AG09319 (cell line): ENCODE data around the gene LAMA2.

ENCODE experiments used
- DNase-seq: peaks from one replicate; pipeline ENCODE4 v3.0.0-alpha.2; 2010; ENCODE audit warnings: low read depth; ENCODE audit errors: extremely low read depth
- TF ChIP-seq, protein P1 (sequence below): IDR thresholded peaks from 2 replicates; pipeline ENCODE4 v1.5.1; 2011; ENCODE audit warnings: low read depth, mild to moderate bottlenecking, inconsistent platforms, low read length, moderate library complexity

Gene LAMA2

DNA sequence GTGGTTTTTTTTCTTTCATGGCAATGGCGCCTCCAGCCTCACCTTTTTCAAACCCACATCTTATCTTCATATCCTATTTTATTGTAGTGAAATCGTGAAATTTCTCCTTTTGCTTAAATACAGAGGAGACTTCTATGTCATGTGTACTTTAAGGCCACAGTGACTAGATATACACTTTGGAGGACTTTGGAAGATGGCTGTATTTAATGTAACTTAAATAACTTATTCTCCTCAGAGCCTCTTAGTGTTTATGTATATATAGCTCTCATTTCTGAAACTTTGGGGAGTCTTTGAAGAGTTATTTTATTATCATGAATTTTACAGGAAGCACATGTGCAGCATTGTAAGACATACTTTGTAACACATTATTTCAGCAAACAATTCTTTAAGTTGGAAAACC lies 968 bp downstream of the LAMA2 start:
- TF ChIP-seq, protein P1, sequence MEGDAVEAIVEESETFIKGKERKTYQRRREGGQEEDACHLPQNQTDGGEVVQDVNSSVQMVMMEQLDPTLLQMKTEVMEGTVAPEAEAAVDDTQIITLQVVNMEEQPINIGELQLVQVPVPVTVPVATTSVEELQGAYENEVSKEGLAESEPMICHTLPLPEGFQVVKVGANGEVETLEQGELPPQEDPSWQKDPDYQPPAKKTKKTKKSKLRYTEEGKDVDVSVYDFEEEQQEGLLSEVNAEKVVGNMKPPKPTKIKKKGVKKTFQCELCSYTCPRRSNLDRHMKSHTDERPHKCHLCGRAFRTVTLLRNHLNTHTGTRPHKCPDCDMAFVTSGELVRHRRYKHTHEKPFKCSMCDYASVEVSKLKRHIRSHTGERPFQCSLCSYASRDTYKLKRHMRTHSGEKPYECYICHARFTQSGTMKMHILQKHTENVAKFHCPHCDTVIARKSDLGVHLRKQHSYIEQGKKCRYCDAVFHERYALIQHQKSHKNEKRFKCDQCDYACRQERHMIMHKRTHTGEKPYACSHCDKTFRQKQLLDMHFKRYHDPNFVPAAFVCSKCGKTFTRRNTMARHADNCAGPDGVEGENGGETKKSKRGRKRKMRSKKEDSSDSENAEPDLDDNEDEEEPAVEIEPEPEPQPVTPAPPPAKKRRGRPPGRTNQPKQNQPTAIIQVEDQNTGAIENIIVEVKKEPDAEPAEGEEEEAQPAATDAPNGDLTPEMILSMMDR = no peak
- DNase-seq = no peak

DNA sequence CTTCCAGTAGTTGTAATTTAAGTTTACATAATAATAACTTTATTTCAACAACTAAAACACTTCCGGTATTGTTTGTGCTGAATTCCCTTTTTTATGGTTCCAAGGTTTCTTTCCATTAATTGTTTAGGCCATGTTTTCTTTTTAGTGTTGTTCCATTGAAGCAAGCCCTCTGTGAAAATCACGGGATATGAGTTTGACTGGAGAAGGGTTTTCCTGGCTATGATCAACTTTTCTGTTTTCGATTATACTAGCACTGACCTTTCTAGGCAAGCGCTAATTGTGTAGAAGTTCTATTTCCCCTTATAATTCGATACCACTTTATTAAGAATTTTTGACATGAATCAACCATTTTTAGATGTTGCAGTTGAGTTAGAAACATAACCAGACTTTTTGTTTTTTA lies 2.4 kb downstream of the LAMA2 start:
- TF ChIP-seq, protein P1 = no peak
- no peak for DNase-seq

- TF ChIP-seq, protein P1 = no peak
- no peak for DNase-seq
Observed at GRCh38 chr6:128886706-128887105, 3.8 kb downstream of the LAMA2 start.

- no peak for DNase-seq
- TF ChIP-seq, protein P1 = no peak
Observed at GRCh38 chr6:128888444-128889175, 5.7 kb downstream of the LAMA2 start.

DNA sequence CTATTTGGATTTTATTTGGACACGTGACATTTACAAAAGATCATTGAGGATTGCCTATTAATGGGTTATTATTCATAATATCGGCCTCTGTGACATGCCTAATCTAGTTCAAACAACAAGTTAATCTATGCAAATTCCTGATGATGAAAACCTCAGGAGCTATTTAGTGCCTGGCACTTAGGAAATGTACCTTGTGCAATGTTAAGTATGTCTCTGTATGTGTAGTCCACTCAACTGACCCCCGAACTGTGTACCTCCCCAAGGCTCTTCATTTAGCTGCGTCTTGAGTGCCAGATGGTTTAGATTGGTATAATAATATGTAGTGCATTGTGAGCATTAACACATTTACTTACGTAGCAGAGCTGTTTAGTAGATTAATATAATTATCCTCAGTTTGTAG lies 6.9 kb downstream of the LAMA2 start:
- DNase-seq = no peak
- TF ChIP-seq, protein P1 = no peak

DNA sequence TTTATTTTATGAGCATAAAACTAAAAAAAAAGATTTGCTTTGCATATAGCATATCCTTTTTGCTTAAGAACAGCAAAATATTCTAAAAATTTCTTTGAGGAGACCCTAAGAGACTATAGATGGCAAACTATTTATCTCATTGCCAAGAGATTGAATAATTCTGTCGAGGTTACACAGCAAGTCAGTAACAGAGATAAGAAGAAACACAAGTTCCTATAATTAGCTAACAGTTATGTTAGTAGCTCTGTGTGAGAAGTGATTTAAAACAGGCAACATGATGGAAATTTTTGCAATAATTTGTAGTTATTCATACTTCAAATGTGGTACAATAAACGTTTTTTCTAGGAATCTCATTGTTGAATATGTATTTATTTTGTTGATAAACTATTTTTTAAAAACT lies 9.1 kb downstream of the LAMA2 start:
- no peak for DNase-seq
- TF ChIP-seq, protein P1 = no peak

DNA sequence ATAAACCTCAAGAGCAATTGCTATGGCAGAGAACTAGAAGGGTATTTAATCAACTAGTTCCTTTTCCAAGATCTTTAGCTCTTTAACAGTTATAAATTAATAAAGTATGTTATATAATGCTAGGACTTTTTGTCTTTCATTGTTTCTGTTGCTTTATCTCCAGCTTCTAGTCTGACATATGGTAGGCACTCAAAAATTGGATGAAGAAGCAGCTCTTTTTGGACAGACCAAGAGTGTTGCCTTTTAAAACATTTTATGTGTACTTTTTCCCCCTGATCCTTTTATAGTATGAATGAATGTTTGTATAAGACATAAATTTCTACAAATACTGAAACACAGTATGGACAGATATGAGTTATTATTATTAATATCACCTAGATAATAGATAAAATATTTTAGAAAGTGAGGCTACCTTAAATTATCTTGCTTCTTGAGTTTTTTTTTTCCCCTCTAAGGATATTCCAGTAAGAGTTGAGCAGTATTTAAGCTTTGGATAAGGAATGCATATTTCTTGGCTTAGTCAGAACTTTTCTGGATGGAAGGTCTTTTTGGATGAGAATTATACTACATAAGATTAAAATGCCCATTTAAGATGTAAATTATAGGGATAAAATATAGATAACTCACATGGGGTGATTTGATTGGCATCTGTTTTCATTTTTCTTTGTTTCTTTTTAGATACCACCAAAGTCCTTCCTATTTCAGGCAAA lies 16.6 kb downstream of the LAMA2 start:
- TF ChIP-seq, protein P1 = no peak
- no peak for DNase-seq
